ENCODE results near the gene CKMT2.

The CKMT2 gene

GRCh38 chr5:81202655-81203054 lies 30.5 kb upstream of the CKMT2 start:
- H3K4ac ChIP-seq (ENCODE audit: low read depth, low read length): no peak overlapping the region
- no peaks in the 10 kb centered on the region for H3K36me3 ChIP-seq (ENCODE audit: control insufficient read depth, insufficient read depth, low read length)
- no peaks in the 10 kb centered on the region for H3K4me1 ChIP-seq (ENCODE audit: control insufficient read depth, low read depth, low read length)
- DNase-seq: no peak
- H2BK5ac ChIP-seq (ENCODE audit: low read length): no peak overlapping the region
- H3K9ac ChIP-seq (ENCODE audit: low read length): no peak overlapping the region
- H3K27ac ChIP-seq (ENCODE audit: low read depth, low read length): no peak overlapping the region
- H3K56ac ChIP-seq (ENCODE audit: low read length): no peak overlapping the region
- no peak overlapping the region for H4K8ac ChIP-seq (ENCODE audit: low read depth, low read length)
- no peak overlapping the region for H3K23ac ChIP-seq (ENCODE audit: low read length)
- H3K18ac ChIP-seq (ENCODE audit: low read length): no peak overlapping the region
- no peak overlapping the region for H4K5ac ChIP-seq (ENCODE audit: low read length)
- no peak overlapping the region for H3K4me3 ChIP-seq (ENCODE audit: low read length)
- H3K79me2 ChIP-seq (ENCODE audit: control insufficient read depth, insufficient read depth, low read length): no peaks in the 10 kb centered on the region
- H3K27me3 ChIP-seq (ENCODE audit: insufficient read depth, low read length, poor library complexity): no peaks in the 10 kb centered on the region
- no peak overlapping the region for H2BK120ac ChIP-seq (ENCODE audit: low read depth, low read length)
- H2AK5ac ChIP-seq (ENCODE audit: low read length): no peak overlapping the region
- no CpG with 5 or more reads among the region's 2 CpGs for WGBS (ENCODE audit: extremely low coverage, insufficient coverage, low lambda C conversion rate)
- no peaks in the 10 kb centered on the region for H3K79me1 ChIP-seq (ENCODE audit: low read length)
- no peak overlapping the region for H2BK15ac ChIP-seq (replicated peaks; ENCODE audit: low read depth)
- H3K4me2 ChIP-seq (ENCODE audit: low read length): no peak overlapping the region

- Histone ChIP-seq H3K27me3 (ENCODE audit: insufficient read depth, low read length, poor library complexity) (no peaks in the 10 kb centered on the region), H3K56ac (ENCODE audit: low read length) (no peak overlapping the region), H4K8ac (ENCODE audit: low read depth, low read length) (no peak overlapping the region), H2BK15ac (replicated peaks; ENCODE audit: low read depth) (no peak overlapping the region), H3K79me1 (ENCODE audit: low read length) (no peaks in the 10 kb centered on the region), H3K4me2 (ENCODE audit: low read length) (no peak overlapping the region), H3K36me3 (ENCODE audit: control insufficient read depth, insufficient read depth, low read length) (no peaks in the 10 kb centered on the region), H2AK5ac (ENCODE audit: low read length) (no peak overlapping the region), H3K79me2 (ENCODE audit: control insufficient read depth, insufficient read depth, low read length) (no peaks in the 10 kb centered on the region), H3K23ac (ENCODE audit: low read length) (no peak overlapping the region), H2BK5ac (ENCODE audit: low read length) (no peak overlapping the region), H3K4me1 (ENCODE audit: control insufficient read depth, low read depth, low read length) (no peaks in the 10 kb centered on the region), H4K5ac (ENCODE audit: low read length) (no peak overlapping the region), H3K4me3 (ENCODE audit: low read length) (no peak overlapping the region), H3K9ac (ENCODE audit: low read length) (no peak overlapping the region), H3K4ac (ENCODE audit: low read depth, low read length) (no peak overlapping the region), H2BK120ac (ENCODE audit: low read depth, low read length) (no peak overlapping the region), H3K18ac (ENCODE audit: low read length) (no peak overlapping the region), H3K27ac (ENCODE audit: low read depth, low read length) (no peak overlapping the region)
- no peak for DNase-seq
- no CpG with 5 or more reads among the region's 3 CpGs for WGBS (ENCODE audit: extremely low coverage, insufficient coverage, low lambda C conversion rate)
Observed at GRCh38 chr5:81203729-81204128, 29.4 kb upstream of the CKMT2 start.

- H4K8ac ChIP-seq (ENCODE audit: low read depth, low read length): no peak overlapping the region
- H3K79me2 ChIP-seq (ENCODE audit: control insufficient read depth, insufficient read depth, low read length): no peaks in the 10 kb centered on the region
- no peak overlapping the region for H3K23ac ChIP-seq (ENCODE audit: low read length)
- WGBS (ENCODE audit: extremely low coverage, insufficient coverage, low lambda C conversion rate): no CpG with 5 or more reads among the region's 1 CpG
- no peaks in the 10 kb centered on the region for H3K79me1 ChIP-seq (ENCODE audit: low read length)
- H3K9ac ChIP-seq (ENCODE audit: low read length): no peak overlapping the region
- H3K27ac ChIP-seq (ENCODE audit: low read depth, low read length): no peak overlapping the region
- no peak overlapping the region for H2BK5ac ChIP-seq (ENCODE audit: low read length)
- no peaks in the 10 kb centered on the region for H3K27me3 ChIP-seq (ENCODE audit: insufficient read depth, low read length, poor library complexity)
- DNase-seq: no peak
- H2BK120ac ChIP-seq (ENCODE audit: low read depth, low read length): no peak overlapping the region
- H2BK15ac ChIP-seq (replicated peaks; ENCODE audit: low read depth): no peak overlapping the region
- H2AK5ac ChIP-seq (ENCODE audit: low read length): no peak overlapping the region
- H3K4me2 ChIP-seq (ENCODE audit: low read length): no peak overlapping the region
- H3K4me3 ChIP-seq (ENCODE audit: low read length): no peak overlapping the region
- no peaks in the 10 kb centered on the region for H3K4me1 ChIP-seq (ENCODE audit: control insufficient read depth, low read depth, low read length)
- no peak overlapping the region for H4K5ac ChIP-seq (ENCODE audit: low read length)
- H3K56ac ChIP-seq (ENCODE audit: low read length): no peak overlapping the region
- no peak overlapping the region for H3K18ac ChIP-seq (ENCODE audit: low read length)
- H3K4ac ChIP-seq (ENCODE audit: low read depth, low read length): no peak overlapping the region
- no peaks in the 10 kb centered on the region for H3K36me3 ChIP-seq (ENCODE audit: control insufficient read depth, insufficient read depth, low read length)
Observed at GRCh38 chr5:81204205-81204604, 28.9 kb upstream of the CKMT2 start.

- H2BK5ac ChIP-seq (ENCODE audit: low read length): no peak overlapping the region
- no peak overlapping the region for H2BK15ac ChIP-seq (replicated peaks; ENCODE audit: low read depth)
- no peaks in the 10 kb centered on the region for H3K36me3 ChIP-seq (ENCODE audit: control insufficient read depth, insufficient read depth, low read length)
- H3K4me3 ChIP-seq (ENCODE audit: low read length): no peak overlapping the region
- no peak overlapping the region for H3K18ac ChIP-seq (ENCODE audit: low read length)
- DNase-seq: peak; percentile 30
- H3K27ac ChIP-seq (ENCODE audit: low read depth, low read length): no peak overlapping the region
- H3K9ac ChIP-seq (ENCODE audit: low read length): no peak overlapping the region
- H3K4me2 ChIP-seq (ENCODE audit: low read length): no peak overlapping the region
- no peak overlapping the region for H2AK5ac ChIP-seq (ENCODE audit: low read length)
- H2BK120ac ChIP-seq (ENCODE audit: low read depth, low read length): no peak overlapping the region
- no peaks in the 10 kb centered on the region for H3K27me3 ChIP-seq (ENCODE audit: insufficient read depth, low read length, poor library complexity)
- H3K23ac ChIP-seq (ENCODE audit: low read length): no peak overlapping the region
- H4K8ac ChIP-seq (ENCODE audit: low read depth, low read length): no peak overlapping the region
- H3K4me1 ChIP-seq (ENCODE audit: control insufficient read depth, low read depth, low read length): no peaks in the 10 kb centered on the region
- WGBS (ENCODE audit: extremely low coverage, insufficient coverage, low lambda C conversion rate): no CpG with 5 or more reads among the region's 4 CpGs
- H3K79me1 ChIP-seq (ENCODE audit: low read length): no peaks in the 10 kb centered on the region
- H3K56ac ChIP-seq (ENCODE audit: low read length): no peak overlapping the region
- no peak overlapping the region for H3K4ac ChIP-seq (ENCODE audit: low read depth, low read length)
- H4K5ac ChIP-seq (ENCODE audit: low read length): no peak overlapping the region
- no peaks in the 10 kb centered on the region for H3K79me2 ChIP-seq (ENCODE audit: control insufficient read depth, insufficient read depth, low read length)
Observed at GRCh38 chr5:81205058-81205457, 28.1 kb upstream of the CKMT2 start.

- H4K8ac ChIP-seq (ENCODE audit: low read depth, low read length): no peak overlapping the region
- no peak overlapping the region for H4K5ac ChIP-seq (ENCODE audit: low read length)
- H3K36me3 ChIP-seq (ENCODE audit: control insufficient read depth, insufficient read depth, low read length): no peaks in the 10 kb centered on the region
- no peak overlapping the region for H2BK5ac ChIP-seq (ENCODE audit: low read length)
- no peaks in the 10 kb centered on the region for H3K4me1 ChIP-seq (ENCODE audit: control insufficient read depth, low read depth, low read length)
- no peak overlapping the region for H2AK5ac ChIP-seq (ENCODE audit: low read length)
- H3K4me3 ChIP-seq (ENCODE audit: low read length): no peak overlapping the region
- no peaks in the 10 kb centered on the region for H3K27me3 ChIP-seq (ENCODE audit: insufficient read depth, low read length, poor library complexity)
- H3K79me2 ChIP-seq (ENCODE audit: control insufficient read depth, insufficient read depth, low read length): no peaks in the 10 kb centered on the region
- no peak overlapping the region for H3K4me2 ChIP-seq (ENCODE audit: low read length)
- no peak overlapping the region for H3K9ac ChIP-seq (ENCODE audit: low read length)
- no peak overlapping the region for H2BK15ac ChIP-seq (replicated peaks; ENCODE audit: low read depth)
- no peaks in the 10 kb centered on the region for H3K79me1 ChIP-seq (ENCODE audit: low read length)
- no peak overlapping the region for H3K56ac ChIP-seq (ENCODE audit: low read length)
- H3K18ac ChIP-seq (ENCODE audit: low read length): no peak overlapping the region
- H3K23ac ChIP-seq (ENCODE audit: low read length): no peak overlapping the region
- H3K4ac ChIP-seq (ENCODE audit: low read depth, low read length): no peak overlapping the region
- no CpG with 5 or more reads among the region's 5 CpGs for WGBS (ENCODE audit: extremely low coverage, insufficient coverage, low lambda C conversion rate)
- peak; percentile 51 for DNase-seq
- H2BK120ac ChIP-seq (ENCODE audit: low read depth, low read length): no peak overlapping the region
- no peak overlapping the region for H3K27ac ChIP-seq (ENCODE audit: low read depth, low read length)
Observed at GRCh38 chr5:81207009-81207408, 26.1 kb upstream of the CKMT2 start.

GRCh38 chr5:81208904-81209303 lies 24.2 kb upstream of the CKMT2 start:
- Histone ChIP-seq H3K4me3 (ENCODE audit: low read length) (no peak overlapping the region), H2AK5ac (ENCODE audit: low read length) (no peak overlapping the region), H2BK120ac (ENCODE audit: low read depth, low read length) (no peak overlapping the region), H3K36me3 (ENCODE audit: control insufficient read depth, insufficient read depth, low read length) (no peaks in the 10 kb centered on the region), H3K27me3 (ENCODE audit: insufficient read depth, low read length, poor library complexity) (no peaks in the 10 kb centered on the region), H4K8ac (ENCODE audit: low read depth, low read length) (no peak overlapping the region), H3K4me1 (ENCODE audit: control insufficient read depth, low read depth, low read length) (no peaks in the 10 kb centered on the region), H3K9ac (ENCODE audit: low read length) (no peak overlapping the region), H3K27ac (ENCODE audit: low read depth, low read length) (no peak overlapping the region), H3K56ac (ENCODE audit: low read length) (no peak overlapping the region), H3K23ac (ENCODE audit: low read length) (no peak overlapping the region), H3K79me1 (ENCODE audit: low read length) (no peaks in the 10 kb centered on the region), H3K18ac (ENCODE audit: low read length) (no peak overlapping the region), H3K4me2 (ENCODE audit: low read length) (no peak overlapping the region), H2BK5ac (ENCODE audit: low read length) (no peak overlapping the region), H3K4ac (ENCODE audit: low read depth, low read length) (no peak overlapping the region), H2BK15ac (replicated peaks; ENCODE audit: low read depth) (no peak overlapping the region), H4K5ac (ENCODE audit: low read length) (no peak overlapping the region), H3K79me2 (ENCODE audit: control insufficient read depth, insufficient read depth, low read length) (no peaks in the 10 kb centered on the region)
- WGBS (ENCODE audit: extremely low coverage, insufficient coverage, low lambda C conversion rate): no CpG with 5 or more reads among the region's 4 CpGs
- no peak for DNase-seq
